HepG2 (cell line): ENCODE measurements around the gene BCL2L11. TPM values are rescaled to one million over a fixed set of nuclear protein-coding genes. Genes with fewer than 3 reads are reported as not detected.

Source experiments
- ATAC-seq: fragments of 200-7000 bp; cut with Tn5 transposase; 3 replicates; pipeline ENCODE4 v1.9.1; 2020; ENCODE audit warnings: mild to moderate bottlenecking, moderate library complexity
- BruUV-seq: library from RNA; stranded (reverse); fragments of 400-500 nt; replicated peaks from 2 replicates; lab custom pipeline; 2021; lab: Mats Ljungman, UMichigan
- CTCF ChIA-PET: fragments of 300-600 bp; formaldehyde crosslinking; extraction: SDS; loops from one replicate; lab custom pipeline; 2021; ENCODE audit warnings: low total read pairs, inconsistent platforms, low intra/inter-chr PET ratio; lab: Yijun Ruan, JAX
- POLR2A ChIA-PET: fragments of 350-600 bp; sonication (Branson Sonifier 250); formaldehyde crosslinking; loops from one replicate; lab custom pipeline; 2020; ENCODE audit warnings: antibody characterized with exemption, inconsistent platforms; lab: Yijun Ruan, JAX
- DNase-seq: peaks from one replicate; pipeline ENCODE4 v3.0.0-alpha.2; 2015; ENCODE audit warnings: low spot score
- FAIRE-seq: peaks from 3 replicates; lab custom pipeline; 2011; peaks lifted over from hg19 to GRCh38; lab: Jason Lieb, UNC
- H2AFZ ChIP-seq: one replicate; pipeline ENCODE4 v1.6.1; 2011; ENCODE audit warnings: low read length, inconsistent platforms
- H3K27ac ChIP-seq: fragments of 300-600 bp; 3 replicates; pipeline ENCODE4 v1.8.0; 2011; ENCODE audit warnings: mixed run types, mild to moderate bottlenecking, mixed read lengths, low read length, inconsistent platforms; ENCODE audit not compliant: insufficient read depth; ENCODE audit errors: extremely low read length
- H3K27me3 ChIP-seq, 2 experiments: fragments of 200-600 bp in 1 of 2; 2 replicates in 1 of 2; 3 replicates in 1 of 2; pipeline versions ENCODE4 v1.6.0 to v1.8.0; 2011; ENCODE audit warnings: low read length in 2 of 2, mild to moderate bottlenecking in 2 of 2, moderate library complexity in 2 of 2, inconsistent platforms in 1 of 2; ENCODE audit not compliant: insufficient read depth in 2 of 2, control insufficient read depth in 1 of 2
- H3K36me3 ChIP-seq, 2 experiments: fragments of 200-600 bp in 1 of 2; replicated peaks in 1 of 2; 2 replicates in 1 of 2; 3 replicates in 1 of 2; pipeline versions ENCODE4 v1.5.1 to v1.8.0; 2011; ENCODE audit warnings: low read length in 2 of 2, inconsistent platforms in 1 of 2; ENCODE audit not compliant: insufficient read depth in 2 of 2, control insufficient read depth in 1 of 2
- H3K4me1 ChIP-seq: 2 replicates; pipeline ENCODE4 v1.5.1; 2012; ENCODE audit warnings: low read length, inconsistent platforms; ENCODE audit not compliant: insufficient read depth
- H3K4me2 ChIP-seq: 2 replicates; pipeline ENCODE4 v1.6.0; 2011; ENCODE audit warnings: low read depth, low read length, inconsistent platforms
- H3K4me3 ChIP-seq, 3 experiments: fragments of 200-600 bp in 1 of 3; sonication (generic), shearing (Covaris generic) in 1 of 3; replicated peaks in 1 of 3; 2 replicates each; pipeline ENCODE4 v1.5.1; 2011 to 2016; ENCODE audit warnings: low read length in 3 of 3, inconsistent platforms in 2 of 3, low read depth in 2 of 3, mild to moderate bottlenecking in 2 of 3, control low read depth in 1 of 3, mixed read lengths in 1 of 3; ENCODE audit not compliant: insufficient read depth in 1 of 3
- H3K79me2 ChIP-seq: one replicate; pipeline ENCODE4 v1.6.1; 2011; ENCODE audit warnings: low read length, inconsistent platforms; ENCODE audit not compliant: insufficient read depth
- H3K9ac ChIP-seq: 2 replicates; pipeline ENCODE4 v1.6.0; 2011; ENCODE audit warnings: mild to moderate bottlenecking, low read depth, low read length, inconsistent platforms; ENCODE audit not compliant: insufficient read depth
- H3K9me3 ChIP-seq: 2 replicates; pipeline ENCODE4 v1.5.1; 2012; ENCODE audit warnings: mild to moderate bottlenecking, low read length
- H4K20me1 ChIP-seq: 2 replicates; pipeline ENCODE4 v1.6.0; 2011; ENCODE audit warnings: inconsistent platforms, mild to moderate bottlenecking, low read length, moderate library complexity; ENCODE audit not compliant: insufficient read depth
- PHF21A ChIP-seq: sonication (generic); formaldehyde crosslinking; IDR thresholded peaks from 2 replicates; pipeline ENCODE4 v1.5.0; 2020; ENCODE audit warnings: mild to moderate bottlenecking, missing genetic modification reagents
- STAG1 ChIP-seq: sonication (generic); formaldehyde crosslinking; IDR thresholded peaks from 2 replicates; pipeline ENCODE4 v1.4.0; 2020; ENCODE audit warnings: missing genetic modification reagents
- TEAD3 ChIP-seq: optimal IDR thresholded peaks from 2 replicates; pipeline ENCODE3; 2016; ENCODE audit warnings: borderline replicate concordance
- XRCC5 ChIP-seq: fragments of 200-400 bp; formaldehyde crosslinking; optimal IDR thresholded peaks from 2 replicates; pipeline ENCODE3; 2017; ENCODE audit warnings: mild to moderate bottlenecking, low read length
- ZNF12 ChIP-seq: sonication (generic); formaldehyde crosslinking; IDR thresholded peaks from 2 replicates; pipeline ENCODE4 v1.5.0; 2020; ENCODE audit warnings: missing genetic modification reagents
- WGBS: methylation state at CpG from one replicate; pipeline ENCODE4 v1.1.6; 2017; ENCODE audit warnings: low lambda C conversion rate; 5-methylcytosine and 5-hydroxymethylcytosine counted together
- in situ Hi-C: cut with HindIII; loops from 2 replicates; pipeline ENCODE4 v1.10.0; 2017; ENCODE audit warnings: low pct_unique_long_range_greater_than_20kb; ENCODE audit not compliant: extremely low pct_ligation_motif_present
- intact Hi-C: fragments of 100-400 bp; cut with micrococcal nuclease; formaldehyde crosslinking; loops from one replicate; pipeline ENCODE4 v1.10.0; 2022; ENCODE audit not compliant: unreplicated experiment
- polyA plus RNA-seq, 8 experiments: library from polyadenylated mRNA; depleted of rRNA in 3 of 8; stranded (reverse) in 7 of 8; unstranded in 1 of 8; fragments of >200 nt; fragmentation: Illumina TruSeq in 4 of 8; extraction: Trizol in 4 of 8; gene quantifications; 2 replicates each; pipeline versions ENCODE4 v1.2.1 to v1.2.3, GENCODE V29; 2011 to 2016; ENCODE audit warnings: low read depth in 4 of 8, missing spikeins in 1 of 8, mixed read lengths in 1 of 8; ENCODE audit not compliant: insufficient read depth in 1 of 8
- total RNA-seq, 5 experiments: library from RNA; depleted of rRNA; stranded (reverse); fragments of >200 nt; fragmentation: Illumina TruSeq; extraction: Trizol; gene quantifications; 2 replicates each; pipeline ENCODE4 v1.2.3, GENCODE V29; 2016; ENCODE audit warnings: low read depth in 1 of 5
- TF ChIP-seq, protein P1 (sequence below): sonication (generic); formaldehyde crosslinking; IDR thresholded peaks from 2 replicates; pipeline ENCODE4 v1.8.0; 2022; ENCODE audit warnings: mild to moderate bottlenecking, missing genetic modification reagents, moderate library complexity
- TF ChIP-seq, protein P2 (sequence below): sonication (generic); formaldehyde crosslinking; IDR thresholded peaks from 2 replicates; pipeline ENCODE4 v1.5.0; 2020; ENCODE audit warnings: mild to moderate bottlenecking, missing genetic modification reagents, moderate library complexity

Gene BCL2L11
- total and polyA plus RNA-seq, 2 of the 13 experiments (the other 11 are each of a cell fraction or from before 2014, with no cell fraction given): 6.1 to 9.7 TPM

DNA sequence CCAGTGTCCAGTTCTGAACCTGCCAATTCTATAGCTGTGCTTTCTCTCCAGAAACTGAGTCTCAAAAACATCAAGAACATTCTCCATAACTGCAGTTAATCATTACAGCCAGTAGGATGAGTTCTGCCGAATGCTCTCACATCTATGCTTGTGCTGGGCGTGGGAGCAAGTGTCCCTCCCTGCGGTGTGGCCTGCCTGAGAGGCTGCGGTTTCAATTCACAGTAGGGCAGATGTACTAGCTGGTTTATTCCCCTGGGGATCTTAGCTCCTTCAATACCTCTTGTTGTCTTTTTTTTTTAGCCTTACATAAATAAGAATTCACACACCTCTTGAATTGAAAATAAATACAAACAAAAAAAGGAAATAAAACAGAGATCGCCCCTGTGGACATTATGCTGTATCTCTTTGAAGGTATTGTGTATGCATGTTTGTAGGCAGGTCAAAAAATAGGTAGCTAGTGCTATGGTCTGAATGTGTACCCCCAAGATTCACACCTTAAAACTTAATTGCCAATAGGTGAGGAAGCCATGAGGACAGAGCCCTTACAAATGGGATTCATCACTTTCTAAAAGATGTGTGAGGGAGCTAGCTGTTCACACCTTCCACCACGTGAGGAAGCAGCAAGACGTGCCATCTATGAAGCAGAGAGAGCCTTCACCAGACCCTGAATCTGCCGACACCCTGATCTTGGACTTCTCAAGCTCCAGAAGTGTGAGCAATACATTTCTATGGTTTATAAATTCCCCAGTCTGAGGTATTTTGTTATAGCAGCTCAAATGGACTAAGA, 74.3 kb downstream of the BCL2L11 start:
- Histone ChIP-seq H3K27me3 (no peaks in the 10 kb centered on the region; a peak in 2 of 5 replicates), H3K27ac (no peak overlapping the region), H3K9ac (no peak overlapping the region)
- BruUV-seq: no TSS peak
- intact Hi-C loops (no loop called here), in situ Hi-C loops (no loop called here)
- peak; percentile 30 for TF ChIP-seq XRCC5
- TF ChIP-seq PHF21A (CRISPR knock-in tag): no peak
- TF ChIP-seq ZNF12 (CRISPR knock-in tag): peak; percentile 82; the same call in 1 of the 2 replicates
- TF ChIP-seq, protein P1, sequence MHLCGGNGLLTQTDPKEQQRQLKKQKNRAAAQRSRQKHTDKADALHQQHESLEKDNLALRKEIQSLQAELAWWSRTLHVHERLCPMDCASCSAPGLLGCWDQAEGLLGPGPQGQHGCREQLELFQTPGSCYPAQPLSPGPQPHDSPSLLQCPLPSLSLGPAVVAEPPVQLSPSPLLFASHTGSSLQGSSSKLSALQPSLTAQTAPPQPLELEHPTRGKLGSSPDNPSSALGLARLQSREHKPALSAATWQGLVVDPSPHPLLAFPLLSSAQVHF (CRISPR knock-in tag): no peak
- peak; percentile 9 for TF ChIP-seq TEAD3 (CRISPR knock-in tag)
- TF ChIP-seq, protein P2, sequence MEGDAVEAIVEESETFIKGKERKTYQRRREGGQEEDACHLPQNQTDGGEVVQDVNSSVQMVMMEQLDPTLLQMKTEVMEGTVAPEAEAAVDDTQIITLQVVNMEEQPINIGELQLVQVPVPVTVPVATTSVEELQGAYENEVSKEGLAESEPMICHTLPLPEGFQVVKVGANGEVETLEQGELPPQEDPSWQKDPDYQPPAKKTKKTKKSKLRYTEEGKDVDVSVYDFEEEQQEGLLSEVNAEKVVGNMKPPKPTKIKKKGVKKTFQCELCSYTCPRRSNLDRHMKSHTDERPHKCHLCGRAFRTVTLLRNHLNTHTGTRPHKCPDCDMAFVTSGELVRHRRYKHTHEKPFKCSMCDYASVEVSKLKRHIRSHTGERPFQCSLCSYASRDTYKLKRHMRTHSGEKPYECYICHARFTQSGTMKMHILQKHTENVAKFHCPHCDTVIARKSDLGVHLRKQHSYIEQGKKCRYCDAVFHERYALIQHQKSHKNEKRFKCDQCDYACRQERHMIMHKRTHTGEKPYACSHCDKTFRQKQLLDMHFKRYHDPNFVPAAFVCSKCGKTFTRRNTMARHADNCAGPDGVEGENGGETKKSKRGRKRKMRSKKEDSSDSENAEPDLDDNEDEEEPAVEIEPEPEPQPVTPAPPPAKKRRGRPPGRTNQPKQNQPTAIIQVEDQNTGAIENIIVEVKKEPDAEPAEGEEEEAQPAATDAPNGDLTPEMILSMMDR: 0 out of 2 replicates have a peak, but pooled peaks have one; percentile 16
- TF ChIP-seq STAG1 (CRISPR knock-in tag): 0 out of 2 replicates have a peak, but pooled peaks have one; percentile 18
- TF ChIP-seq, all 625 proteins: peak for 5
- no peaks in the 10 kb centered on the region for H3K36me3 ChIP-seq
- FAIRE-seq (peak; percentile 57), ATAC-seq (peak; percentile 85), DNase-seq (peak; percentile 39)
- ChIA-PET CTCF (no interaction called here), POLR2A (interaction anchor here (1.3 kb wide), 1 partner anchor 16 kb away, joined by 3 read pairs; no protein-coding TSS in a partner anchor)
- no peak overlapping the region for H2AFZ ChIP-seq
- no peaks in the 10 kb centered on the region for H4K20me1 ChIP-seq
- H3K9me3 ChIP-seq: no peaks in the 10 kb centered on the region
- no peak overlapping the region for H3K4me3 ChIP-seq
- no peaks in the 10 kb centered on the region for H3K79me2 ChIP-seq
- 29% methylated on average over 8 of the region's 8 CpGs for WGBS
- H3K4me1 ChIP-seq: peaks cover 31% of the 10 kb centered on the region
- peak overlapping the region; percentile 1; the same call in 1 of the 2 replicates for H3K4me2 ChIP-seq
